Measurements from ENCODE around the gene REEP5.
"Not testable (repeated sequence)": the region's sequence is repeated elsewhere in the genome, so short reads cannot be mapped to it uniquely, and the experiment has no call there.

The REEP5 gene

DNA sequence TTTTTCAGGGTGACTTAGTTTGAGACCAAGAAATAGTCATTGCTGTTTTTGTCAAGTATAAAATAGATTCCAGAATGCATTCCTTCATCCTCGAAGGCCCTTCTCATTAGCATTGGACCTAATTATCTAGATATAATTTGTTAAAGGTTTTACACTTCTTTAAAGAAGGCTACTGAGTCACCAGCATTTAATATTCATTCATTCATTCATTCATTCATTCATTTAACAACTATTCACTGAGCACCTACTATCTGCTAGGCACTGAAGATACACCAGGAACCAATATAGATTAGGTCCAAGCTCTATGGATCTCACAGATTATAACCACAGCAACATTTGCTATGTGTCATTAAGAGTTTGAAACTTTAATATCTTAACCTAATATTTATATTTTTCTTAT lies 11.1 kb upstream of the REEP5 start:
- no peak for DNase-seq (ENCODE audit: low spot score)

DNA sequence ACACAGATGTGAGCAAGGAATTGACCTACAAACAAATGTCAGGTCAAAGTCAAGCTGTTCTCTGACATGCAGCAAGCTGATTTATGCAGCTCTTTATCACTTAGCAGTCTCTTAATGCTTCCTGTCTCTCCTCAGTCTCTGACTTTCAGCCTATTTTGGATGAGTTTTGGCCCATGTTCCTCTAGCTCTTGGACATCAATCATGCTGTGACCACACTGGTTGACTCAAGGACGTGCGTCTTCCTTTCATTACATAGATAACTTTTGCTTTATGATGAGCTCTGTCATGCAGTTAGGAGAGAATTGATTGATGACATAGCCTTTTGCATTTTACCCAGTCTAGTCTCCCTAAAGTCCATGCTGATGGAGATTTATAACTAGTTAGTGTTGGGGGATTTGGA lies 9.4 kb upstream of the REEP5 start:
- DNase-seq (ENCODE audit: low spot score), result no peak

DNA sequence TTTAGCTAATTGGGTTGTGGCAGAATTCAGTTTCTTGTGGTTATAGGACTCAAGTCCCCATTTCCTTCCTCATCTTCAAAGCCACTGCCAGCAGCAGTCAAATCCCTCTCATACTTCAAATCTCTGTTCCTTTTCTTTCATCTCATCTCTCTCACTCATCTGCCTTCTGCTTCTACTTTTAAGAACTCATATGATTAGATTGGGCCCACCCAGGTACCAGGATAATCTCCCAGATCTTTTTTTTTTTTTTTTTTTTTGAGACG lies 8.0 kb upstream of the REEP5 start:
- peak; percentile 66 for DNase-seq (ENCODE audit: low spot score)

DNA sequence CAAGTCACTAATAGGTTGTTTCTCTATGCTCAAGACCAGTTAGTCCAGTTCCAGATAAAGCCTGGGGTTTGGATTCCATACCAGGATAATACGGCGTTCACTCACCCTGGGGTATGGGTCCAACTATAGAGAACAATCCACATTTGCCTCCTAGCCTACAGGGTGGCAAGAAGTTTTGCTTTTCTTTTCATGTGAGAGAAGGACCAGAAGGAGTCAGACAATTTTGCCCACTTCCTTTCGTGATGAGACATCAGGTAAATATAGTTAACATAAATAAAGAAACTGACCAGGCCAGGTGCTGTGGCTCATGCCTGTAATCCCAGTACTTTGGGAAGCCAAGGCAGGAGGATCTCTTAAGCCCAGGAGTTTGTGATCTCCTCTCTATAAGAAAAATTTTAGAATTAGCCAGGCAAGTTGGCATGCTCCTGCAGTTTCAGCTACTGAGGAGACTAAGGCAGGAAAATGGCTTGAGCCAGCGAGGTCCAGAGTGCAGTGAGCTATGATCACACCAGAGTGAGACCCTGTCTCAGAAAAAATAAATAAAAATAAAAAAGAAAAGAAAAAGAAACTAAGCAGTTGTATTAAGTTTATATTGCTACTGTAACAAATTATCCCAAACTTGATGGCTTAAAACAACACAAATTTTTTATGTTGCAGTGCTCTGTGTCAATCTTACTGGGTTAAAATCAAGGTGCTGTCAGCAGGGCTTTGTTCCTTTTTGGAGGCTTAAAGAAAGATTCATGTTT lies 7.5 kb upstream of the REEP5 start:
- DNase-seq (ENCODE audit: low spot score), result no peak

DNA sequence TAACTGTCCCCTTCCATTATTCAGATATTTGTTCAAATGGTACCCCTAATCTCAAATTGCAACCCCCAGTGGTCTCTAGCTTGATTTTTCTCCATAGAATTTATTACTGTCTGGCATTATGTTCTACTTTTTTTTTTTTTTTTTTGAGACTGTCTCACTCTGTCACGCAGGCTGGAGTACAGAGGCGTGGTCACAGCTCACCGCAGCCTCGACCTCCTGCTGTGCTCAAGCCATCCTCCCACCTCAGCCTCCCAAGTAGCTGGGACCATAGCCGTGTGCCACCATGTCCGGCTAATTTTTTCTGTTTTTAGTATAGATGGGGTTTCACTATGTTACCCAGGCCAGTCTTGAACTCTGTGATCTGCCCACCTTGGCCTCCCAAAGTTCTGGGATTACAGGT lies 2.0 kb upstream of the REEP5 start:
- DNase-seq (ENCODE audit: low spot score), result no peak

DNA sequence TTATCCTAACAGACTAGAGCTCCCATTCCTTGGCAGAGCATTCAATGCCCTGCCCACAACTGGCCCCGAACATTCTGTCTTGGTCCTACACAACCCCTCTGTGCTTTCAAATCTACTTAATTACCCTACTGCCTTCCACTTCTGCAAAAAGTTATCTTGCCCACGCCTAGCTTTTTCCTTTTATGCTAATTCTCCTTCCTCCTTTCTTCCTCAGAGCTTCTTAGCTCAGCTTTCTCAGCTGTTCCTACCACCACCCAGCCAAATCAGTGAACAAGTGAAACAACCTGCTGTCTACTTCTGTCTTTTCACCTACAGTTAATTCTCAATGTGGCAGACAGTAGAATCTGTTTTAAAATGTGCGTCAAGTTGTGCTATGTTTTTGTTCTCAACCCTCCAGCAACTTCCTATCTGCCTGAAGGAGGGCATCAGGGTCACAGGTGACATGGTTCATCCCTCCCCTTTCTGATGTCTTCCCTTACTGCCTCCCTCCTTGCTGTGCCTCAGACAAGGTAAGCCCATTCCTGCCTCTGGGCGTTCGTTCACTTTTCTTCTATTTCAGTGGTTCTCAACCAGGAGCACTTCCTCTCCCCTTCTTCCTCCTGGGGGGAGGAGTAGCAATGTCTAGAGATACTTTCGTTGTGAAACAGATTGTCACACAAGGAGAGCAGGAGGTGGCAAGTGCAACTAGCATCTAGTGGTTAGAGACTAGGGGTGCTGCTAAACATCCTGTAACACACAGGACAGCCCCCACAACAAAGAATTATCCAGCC lies 1.3 kb upstream of the REEP5 start:
- peak; percentile 34 for DNase-seq (ENCODE audit: low spot score)

DNA sequence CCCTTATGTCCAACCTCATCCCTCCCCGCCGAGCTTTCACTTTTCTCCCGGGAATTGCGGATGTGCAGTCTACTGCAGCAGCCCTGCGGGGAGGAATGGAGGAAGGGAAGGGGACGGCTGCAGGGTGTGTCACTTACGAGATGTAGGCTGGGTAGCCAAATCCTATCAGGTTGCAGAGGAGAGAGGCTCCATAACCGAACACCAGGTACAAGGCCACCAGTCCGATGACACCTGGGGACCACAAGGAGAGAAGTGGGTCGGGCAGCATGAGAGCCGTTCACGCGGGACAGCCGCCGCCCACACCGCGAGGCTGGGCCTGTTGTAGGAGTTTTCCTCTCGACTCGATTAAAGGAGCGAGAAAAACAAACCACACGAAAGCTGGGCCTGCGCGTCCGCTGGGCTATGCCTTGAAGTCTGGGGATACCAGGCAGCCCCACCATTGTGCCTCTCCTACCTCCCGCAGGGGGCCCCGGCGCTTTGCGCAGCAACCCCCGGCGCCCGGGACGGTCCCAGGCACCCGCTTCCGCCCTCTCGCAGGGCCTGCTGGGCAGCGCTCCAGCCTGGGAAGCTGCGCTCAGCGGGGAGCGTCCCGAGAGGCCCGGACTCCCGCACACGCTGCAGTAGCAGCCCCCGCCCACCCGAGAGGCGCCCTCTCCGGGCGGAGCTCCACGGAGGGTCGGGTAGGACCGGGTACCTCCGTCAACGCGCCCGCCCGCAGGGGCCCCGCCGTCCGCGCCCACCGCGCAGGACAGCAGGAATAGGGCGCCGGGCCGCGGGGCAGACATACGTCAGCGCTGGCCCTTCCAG lies 798 bp downstream of the REEP5 start:
- peak; percentile 35 for DNase-seq (ENCODE audit: low spot score)

DNA sequence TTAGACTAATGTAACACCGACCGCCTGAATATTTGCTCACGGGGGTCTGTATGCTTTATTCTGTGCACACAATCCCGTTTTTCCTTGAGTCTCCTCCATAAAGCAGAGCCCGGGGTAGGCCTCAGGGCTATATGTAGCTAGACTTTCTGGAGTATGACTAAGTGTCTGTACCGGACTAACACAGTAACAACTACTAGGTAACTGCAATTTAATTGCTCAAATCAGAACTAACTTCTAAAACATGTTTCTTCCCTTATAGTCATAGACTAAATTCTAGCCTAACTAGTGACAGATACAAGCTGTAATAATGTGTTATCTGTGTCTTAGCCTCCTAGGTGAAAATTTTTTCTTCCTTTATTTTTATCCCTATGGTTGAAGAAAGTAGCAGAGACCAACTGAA lies 2.1 kb downstream of the REEP5 start:
- no peak for DNase-seq (ENCODE audit: low spot score)

DNA sequence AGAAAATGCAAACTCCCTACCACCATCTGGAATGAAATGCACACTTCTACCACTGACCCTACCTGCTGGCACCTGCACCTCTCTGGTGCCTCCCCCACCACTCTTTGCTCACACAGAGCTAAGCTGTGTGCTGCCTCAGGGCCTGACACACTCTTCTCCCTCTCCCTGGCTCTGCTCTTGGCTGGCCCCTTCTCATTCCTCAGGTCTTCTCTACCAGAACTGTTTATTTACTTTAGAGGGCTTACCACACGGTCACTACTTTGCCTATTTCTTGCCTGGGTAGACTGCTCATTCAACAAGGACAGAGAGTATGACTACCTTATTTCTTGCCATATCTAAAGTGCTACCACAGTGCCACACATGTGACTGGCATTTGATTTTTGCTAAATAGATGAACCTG lies 3.3 kb downstream of the REEP5 start:
- DNase-seq (ENCODE audit: low spot score), result no peak

DNA sequence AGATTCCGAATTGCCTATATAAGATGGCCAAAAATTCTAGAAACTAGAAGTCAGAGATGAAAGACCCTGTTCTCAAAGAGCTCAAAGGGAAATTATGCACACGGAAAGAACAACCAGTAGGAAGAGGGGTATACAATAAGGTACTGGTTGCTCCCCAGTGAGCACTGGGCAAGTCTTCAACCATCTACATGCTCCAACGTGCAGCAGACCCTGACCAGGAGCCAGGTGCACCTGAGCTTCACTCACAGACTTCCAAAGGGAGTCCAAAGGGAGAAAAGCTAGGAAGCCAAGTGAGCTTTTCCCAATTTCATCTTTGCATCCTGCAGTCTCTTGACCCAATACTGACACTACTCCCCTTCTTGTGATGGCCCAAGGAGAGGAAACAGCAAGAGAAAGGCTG lies 3.9 kb downstream of the REEP5 start:
- no peak for DNase-seq (ENCODE audit: low spot score)

DNA sequence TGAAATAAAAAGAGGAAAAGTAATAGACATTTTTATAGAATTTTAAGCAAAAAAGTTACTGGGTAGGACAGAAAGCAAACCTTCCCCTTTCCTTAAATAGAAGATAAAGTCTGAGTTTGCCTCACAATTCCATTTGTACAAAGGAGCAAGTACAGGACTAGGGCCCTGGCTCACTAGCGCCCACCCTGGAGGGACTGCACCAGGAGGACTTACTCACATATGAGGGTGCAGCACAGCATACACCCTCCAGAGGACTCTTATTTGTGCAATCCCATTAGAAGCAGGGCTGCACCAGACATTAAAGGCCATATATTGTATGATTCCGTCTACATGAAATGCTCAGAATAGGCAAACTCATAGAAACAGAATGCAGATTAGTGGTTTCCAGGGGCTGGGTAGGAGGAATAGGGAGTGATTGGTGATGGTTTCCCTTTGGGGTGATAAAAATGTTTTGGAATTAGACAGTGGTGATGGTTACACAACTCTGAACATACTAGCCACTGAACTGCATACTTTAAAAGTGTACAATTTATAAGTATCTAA lies 4.5 kb downstream of the REEP5 start:
- DNase-seq (ENCODE audit: low spot score), result peak; percentile 17

DNA sequence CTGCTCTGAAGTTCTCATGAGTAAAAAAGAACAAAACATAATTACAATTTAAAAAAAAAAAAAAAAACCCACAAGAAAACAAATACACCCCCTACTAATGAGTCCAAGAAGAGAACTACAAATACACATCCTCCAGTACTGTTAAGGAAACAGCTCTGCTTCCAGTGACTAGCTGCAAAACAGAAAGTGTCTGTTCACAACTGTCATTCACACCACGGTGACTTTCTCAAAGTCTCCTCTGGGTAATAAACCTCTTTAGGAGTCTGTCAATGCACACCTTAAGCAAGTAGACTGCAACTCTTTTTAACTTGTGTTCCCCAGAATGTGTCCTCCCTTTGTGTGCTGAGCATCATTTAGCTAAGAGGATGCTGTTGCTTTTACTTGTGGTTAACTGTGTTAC lies 6.2 kb downstream of the REEP5 start:
- no peak for DNase-seq (ENCODE audit: low spot score)

DNA sequence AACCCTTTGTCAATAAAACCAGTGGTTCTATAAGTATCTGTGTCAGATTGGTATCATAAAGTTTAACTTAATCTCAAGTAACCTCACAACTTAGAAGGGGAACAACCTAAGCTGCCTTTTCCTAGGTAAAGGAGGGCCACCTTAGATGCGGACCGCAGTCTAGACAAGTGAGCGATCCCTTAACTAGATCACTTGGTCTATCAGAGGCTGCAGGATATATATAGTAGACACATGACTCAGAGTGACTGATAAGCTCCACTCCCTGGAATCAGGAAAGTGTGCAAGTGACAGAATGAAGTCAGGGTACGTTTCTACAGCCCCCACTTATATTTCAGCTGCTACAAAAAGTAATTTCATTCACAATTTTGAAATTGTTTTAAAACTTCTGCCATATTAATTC lies 7.4 kb downstream of the REEP5 start:
- no peak for DNase-seq (ENCODE audit: low spot score)

DNA sequence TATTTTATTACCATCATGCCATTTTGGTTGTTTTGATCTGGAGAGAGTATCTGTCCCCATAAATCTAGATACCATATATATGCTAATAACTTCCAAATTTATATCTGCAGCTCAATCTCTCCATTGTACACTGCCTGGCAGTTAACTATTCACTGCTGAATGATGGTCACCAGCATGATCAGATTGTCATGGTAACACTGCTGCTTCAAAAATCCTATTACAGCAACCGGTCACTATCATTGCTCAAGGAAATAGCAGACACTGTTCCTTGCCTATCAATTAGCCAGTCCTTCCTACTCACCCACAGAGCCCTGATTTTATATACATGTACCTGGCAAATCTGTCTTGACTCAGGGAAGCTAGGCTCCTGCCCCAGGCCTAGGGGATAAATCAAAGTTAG lies 11.5 kb downstream of the REEP5 start:
- no peak for DNase-seq (ENCODE audit: low spot score)

DNA sequence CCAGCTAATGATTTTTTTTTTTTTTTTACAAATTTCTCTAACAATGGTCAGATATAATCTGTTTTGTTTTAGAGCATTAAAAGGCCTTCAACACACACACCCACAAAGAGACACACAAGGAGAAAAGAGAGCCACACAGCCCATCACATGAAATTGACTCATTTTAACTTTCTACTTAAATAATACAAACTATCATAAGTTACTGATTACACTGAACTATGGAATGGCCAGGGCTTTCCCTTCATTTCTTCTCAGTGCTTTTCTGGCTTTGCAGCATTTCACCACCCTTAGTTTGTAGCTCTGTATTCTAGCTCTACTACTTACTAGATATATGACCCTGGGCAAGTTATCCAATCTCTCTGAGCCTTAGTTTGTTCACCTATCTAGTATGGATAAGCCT lies 13.2 kb downstream of the REEP5 start:
- no peak for DNase-seq (ENCODE audit: low spot score)

DNA sequence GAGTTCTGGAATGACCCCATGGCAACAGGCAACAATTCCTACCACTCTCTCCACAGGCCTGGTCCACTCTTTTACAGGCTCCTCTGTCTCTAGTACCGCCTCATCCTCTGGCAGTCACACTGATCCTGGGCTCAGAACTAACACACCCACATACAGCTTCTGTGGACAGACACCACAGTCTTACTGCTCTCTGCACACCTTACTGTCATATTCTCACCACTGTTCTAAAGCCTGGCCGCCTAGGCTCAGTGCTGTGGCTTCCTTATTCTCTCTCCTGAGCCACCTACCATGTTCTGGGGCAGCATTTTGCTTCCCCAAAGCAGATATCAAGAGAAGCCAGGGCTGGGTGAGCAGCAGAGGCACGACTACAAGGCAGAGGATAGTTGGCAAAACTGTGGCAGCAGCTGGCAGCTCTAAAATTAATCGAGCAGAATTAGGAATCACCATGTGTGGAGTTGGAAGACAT lies 14.8 kb downstream of the REEP5 start:
- DNase-seq (ENCODE audit: low spot score), result no peak

DNA sequence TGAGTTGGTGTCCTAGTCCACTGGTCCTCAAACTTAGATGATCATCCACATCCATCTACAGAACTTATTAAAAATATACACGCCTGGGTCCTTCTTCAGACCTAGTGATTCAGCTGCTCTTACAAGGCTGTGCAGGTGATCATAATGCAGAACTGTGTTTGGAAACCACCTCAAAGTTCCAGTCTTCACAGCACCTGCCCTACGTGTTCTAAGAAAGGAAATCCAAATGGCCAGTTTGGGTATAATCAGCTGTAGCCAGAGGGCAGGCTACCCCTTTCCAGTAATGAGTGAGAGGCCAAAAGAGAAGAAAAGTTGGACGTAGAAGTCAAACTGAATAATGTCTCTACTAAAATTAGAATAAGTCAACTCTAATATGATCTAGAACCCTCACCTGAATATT lies 15.4 kb downstream of the REEP5 start:
- no peak for DNase-seq (ENCODE audit: low spot score)

DNA sequence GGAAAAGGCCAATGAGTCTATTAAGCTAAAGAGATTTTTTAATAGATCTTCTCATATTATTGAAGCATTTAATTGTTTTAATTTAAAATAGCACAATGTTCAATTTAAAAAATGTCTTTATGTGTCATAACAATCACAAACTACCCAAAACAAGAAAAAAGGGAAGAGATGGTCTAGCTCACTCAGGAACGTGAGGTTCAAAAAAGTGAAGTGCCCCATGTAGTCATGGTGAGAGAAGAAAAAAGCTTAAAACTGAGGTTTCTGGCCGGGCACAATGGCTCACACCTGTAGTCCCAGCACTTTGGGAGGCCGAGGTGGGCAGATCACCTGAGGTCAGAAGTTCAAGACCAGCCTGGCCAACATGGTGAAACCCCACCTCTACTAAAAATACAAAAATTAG lies 17.0 kb downstream of the REEP5 start:
- not testable (repeated sequence) for DNase-seq (ENCODE audit: low spot score)

DNA sequence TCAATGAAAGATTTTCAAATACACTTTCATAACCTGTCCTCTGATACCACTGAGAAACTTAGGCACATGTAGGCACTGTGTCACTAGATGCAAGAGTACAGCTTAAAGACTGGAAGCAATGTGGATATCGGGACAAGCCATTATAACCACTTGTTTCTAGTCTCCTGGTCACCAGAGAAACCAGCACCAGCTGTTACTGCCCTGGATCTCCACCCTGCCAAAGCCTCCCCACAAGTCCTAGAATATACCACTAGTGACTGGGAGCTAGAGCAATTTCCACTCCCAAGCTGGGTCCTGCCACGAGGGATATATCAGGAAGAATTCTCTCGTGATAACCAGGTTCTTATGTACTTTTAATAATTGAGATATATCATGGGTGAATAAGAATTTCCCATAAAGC lies 19.5 kb downstream of the REEP5 start:
- DNase-seq (ENCODE audit: low spot score), result no peak

DNA sequence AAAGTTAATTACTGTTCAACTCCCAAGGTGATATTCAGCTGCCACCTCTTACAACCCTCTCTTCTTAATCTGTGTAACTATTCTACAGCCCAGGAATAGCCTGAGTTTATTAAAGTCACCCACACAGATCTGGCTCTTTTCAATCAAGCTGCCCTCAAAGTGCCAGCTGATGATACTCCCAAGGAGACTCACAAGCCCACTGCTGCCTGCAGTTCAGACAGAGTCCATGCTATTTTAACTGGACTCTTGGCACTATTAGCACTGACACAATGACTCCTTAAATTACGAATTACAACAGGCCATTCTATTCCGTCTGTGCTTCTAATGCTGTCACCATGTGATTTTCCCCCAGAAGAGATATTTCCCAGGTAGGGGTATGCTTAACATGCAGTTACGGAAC lies 26.3 kb downstream of the REEP5 start:
- no peak for DNase-seq (ENCODE audit: low spot score)

DNA sequence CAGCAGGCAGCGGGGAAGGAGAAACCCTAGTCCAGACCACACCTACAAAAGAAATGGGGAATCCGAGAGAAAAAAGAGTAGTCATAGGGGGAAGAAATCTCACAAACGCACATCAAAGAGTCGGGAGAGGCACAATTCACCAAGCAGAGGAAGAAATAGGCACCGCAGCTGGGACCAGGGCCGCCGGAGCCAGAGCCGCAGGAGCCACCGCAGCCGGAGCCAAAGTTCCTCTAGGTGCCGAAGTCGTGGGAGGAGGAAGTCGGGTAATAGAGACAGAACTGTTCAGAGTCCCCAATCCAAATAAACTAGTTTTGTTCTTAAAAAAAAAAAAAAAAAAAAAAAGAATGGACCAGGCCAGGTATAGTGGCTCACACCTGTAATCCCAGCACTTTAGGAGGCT lies 29.3 kb downstream of the REEP5 start:
- no peak for DNase-seq (ENCODE audit: low spot score)

DNA sequence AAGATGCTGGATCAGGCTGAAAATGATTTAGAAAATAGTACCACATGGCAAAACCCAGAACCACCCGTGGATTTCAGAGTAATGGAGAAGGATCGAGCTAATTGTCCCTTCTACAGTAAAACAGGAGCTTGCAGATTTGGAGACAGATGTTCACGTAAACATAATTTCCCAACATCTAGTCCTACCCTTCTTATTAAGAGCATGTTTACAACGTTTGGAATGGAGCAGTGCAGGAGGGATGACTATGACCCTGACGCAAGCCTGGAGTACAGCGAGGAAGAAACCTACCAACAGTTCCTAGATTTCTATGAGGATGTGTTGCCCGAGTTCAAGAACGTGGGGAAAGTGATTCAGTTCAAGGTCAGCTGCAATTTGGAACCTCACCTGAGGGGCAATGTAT lies 30.0 kb downstream of the REEP5 start:
- not testable (repeated sequence) for DNase-seq (ENCODE audit: low spot score)

DNA sequence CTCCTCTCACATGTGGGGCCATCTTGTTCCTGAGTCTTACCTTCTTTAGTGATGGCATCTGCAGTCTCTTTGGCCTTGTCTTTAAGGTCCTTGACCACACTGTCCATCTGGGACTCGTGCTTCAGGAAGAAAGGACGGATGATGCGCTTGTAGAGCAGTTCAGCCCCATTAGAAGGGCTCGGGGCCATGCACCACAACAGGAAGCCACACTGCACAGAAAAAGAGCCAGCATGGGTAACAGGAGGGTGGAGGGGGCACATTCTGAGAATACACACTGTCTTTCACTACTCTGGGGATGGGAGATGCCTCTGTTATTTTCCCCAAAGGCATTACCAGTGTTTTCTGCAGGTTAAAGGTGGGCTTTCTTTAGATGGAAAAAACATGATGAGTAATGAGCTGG lies 35.1 kb downstream of the REEP5 start:
- DNase-seq (ENCODE audit: low spot score), result peak; percentile 20
